ENCODE measurements around the gene SEC14L5. TPM values are rescaled to one million over a fixed set of nuclear protein-coding genes. Genes with fewer than 3 reads are reported as not detected.

SEC14L5 gene
- total RNA-seq, 2 donors from 2014 or later: 0.26 TPM; not detected in 1

DNA sequence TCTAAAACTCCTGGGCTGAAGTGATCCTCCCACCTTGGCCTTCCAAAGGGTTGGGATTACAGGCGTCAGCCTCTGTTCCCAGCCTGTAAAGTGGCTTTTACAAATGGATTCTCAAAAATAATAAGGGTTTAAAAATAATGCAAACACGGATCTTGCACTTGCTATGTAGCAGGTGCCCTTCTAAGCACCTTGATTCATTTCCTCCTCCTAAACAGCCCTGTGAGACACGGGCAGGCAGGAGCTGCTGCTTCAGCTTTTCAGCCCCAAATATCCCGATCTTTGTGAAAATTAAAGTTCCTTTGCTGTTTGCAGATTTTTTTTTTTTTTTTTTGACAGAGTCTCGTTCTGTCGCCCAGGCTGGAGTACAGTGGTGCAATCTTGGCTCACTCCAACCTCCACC, 43.9 kb downstream of the SEC14L5 start:
- peaks cover 4% of the 10 kb centered on the region for H3K4me1 ChIP-seq
- 69 to 80% methylated on average over 6 of the region's 6 CpGs for WGBS, 2 donors
- no peak overlapping the region for H3K27ac ChIP-seq
- no peak for TF ChIP-seq POLR2A (IDR thresholded peaks at IDR 0.05)
- TF ChIP-seq, protein P1, sequence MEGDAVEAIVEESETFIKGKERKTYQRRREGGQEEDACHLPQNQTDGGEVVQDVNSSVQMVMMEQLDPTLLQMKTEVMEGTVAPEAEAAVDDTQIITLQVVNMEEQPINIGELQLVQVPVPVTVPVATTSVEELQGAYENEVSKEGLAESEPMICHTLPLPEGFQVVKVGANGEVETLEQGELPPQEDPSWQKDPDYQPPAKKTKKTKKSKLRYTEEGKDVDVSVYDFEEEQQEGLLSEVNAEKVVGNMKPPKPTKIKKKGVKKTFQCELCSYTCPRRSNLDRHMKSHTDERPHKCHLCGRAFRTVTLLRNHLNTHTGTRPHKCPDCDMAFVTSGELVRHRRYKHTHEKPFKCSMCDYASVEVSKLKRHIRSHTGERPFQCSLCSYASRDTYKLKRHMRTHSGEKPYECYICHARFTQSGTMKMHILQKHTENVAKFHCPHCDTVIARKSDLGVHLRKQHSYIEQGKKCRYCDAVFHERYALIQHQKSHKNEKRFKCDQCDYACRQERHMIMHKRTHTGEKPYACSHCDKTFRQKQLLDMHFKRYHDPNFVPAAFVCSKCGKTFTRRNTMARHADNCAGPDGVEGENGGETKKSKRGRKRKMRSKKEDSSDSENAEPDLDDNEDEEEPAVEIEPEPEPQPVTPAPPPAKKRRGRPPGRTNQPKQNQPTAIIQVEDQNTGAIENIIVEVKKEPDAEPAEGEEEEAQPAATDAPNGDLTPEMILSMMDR (IDR thresholded peaks at IDR 0.05): no peak
- no peak overlapping the region for H3K4me3 ChIP-seq
- intact Hi-C loops (cut with DNase I): no loop called here
- ATAC-seq (no peak), DNase-seq (no peak)
- H3K36me3 ChIP-seq (replicated peaks in 1 of 2; ENCODE audit: insufficient read depth in 1 of 2, low read depth in 2 of 2): no peaks in the 10 kb centered on the region
- no peaks in the 10 kb centered on the region for H3K27me3 ChIP-seq
- no peaks in the 10 kb centered on the region for H3K9me3 ChIP-seq

DNA sequence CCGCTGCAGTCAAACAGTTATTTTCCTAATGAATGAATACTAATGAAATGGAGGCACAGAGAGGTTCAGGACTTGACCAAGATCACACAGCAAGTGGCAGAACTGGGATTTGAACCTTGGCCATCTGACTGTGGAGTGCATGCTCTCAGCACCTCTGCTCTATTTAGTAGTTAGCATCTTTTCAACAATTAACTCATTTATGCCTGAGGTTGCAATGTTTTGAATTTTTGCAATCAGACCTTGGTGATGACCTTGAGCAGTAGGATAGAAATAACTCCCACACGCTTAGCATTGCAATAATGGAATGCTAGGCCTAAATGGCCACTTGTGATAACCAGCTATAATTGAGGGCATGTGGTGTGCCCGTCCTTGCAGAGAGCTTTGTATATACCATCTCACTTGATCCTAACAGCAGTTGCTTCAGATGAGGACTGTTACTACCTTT, 44.6 kb downstream of the SEC14L5 start:
- no peak for ATAC-seq
- Histone ChIP-seq H3K27me3 (no peaks in the 10 kb centered on the region), H3K27ac (peak overlapping the region in 1 of 4 donors; percentile 30), H3K9me3 (no peaks in the 10 kb centered on the region), H3K4me1 (peaks cover 4% of the 10 kb centered on the region), H3K4me3 (no peak overlapping the region), H3K36me3 (replicated peaks in 1 of 2; ENCODE audit: insufficient read depth in 1 of 2, low read depth in 2 of 2) (no peaks in the 10 kb centered on the region)
- 51 to 52% methylated on average over 2 to 3 of the region's 3 CpGs for WGBS, 2 donors
- no peak for DNase-seq
- TF ChIP-seq, protein P1 (IDR thresholded peaks at IDR 0.05): no peak
- no peak for TF ChIP-seq POLR2A (IDR thresholded peaks at IDR 0.05)
- intact Hi-C loops (cut with DNase I): no loop called here

DNA sequence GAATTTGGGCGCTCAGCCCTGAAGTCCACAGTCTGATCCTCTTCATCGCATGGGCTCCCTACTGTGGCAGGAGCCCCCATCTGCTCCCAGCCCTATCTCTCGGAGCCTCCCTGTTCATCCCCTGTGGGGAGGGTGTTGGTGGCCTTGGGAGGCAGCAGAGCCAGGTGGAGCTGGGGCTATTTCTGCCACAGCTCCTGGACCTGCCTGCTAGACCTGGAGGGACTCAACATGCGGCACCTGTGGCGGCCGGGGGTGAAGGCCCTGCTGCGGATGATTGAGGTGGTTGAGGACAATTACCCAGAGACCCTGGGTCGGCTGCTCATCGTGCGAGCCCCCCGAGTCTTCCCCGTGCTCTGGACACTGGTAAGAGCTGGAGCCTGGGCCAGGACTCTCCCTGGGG, 45.1 kb downstream of the SEC14L5 start:
- intact Hi-C loops (cut with DNase I): no loop called here
- Histone ChIP-seq H3K36me3 (replicated peaks in 1 of 2; ENCODE audit: insufficient read depth in 1 of 2, low read depth in 2 of 2) (no peaks in the 10 kb centered on the region), H3K4me3 (no peak overlapping the region), H3K9me3 (no peaks in the 10 kb centered on the region), H3K27me3 (no peaks in the 10 kb centered on the region), H3K27ac (peak overlapping the region in 1 of 4 donors; percentile 30), H3K4me1 (peaks cover 4% of the 10 kb centered on the region)
- DNase-seq (no peak), ATAC-seq (no peak)
- 71 to 72% methylated on average over 9 to 12 of the region's 12 CpGs for WGBS, 2 donors
- TF ChIP-seq POLR2A (IDR thresholded peaks at IDR 0.05): no peak
- TF ChIP-seq, protein P1 (IDR thresholded peaks at IDR 0.05): no peak

DNA sequence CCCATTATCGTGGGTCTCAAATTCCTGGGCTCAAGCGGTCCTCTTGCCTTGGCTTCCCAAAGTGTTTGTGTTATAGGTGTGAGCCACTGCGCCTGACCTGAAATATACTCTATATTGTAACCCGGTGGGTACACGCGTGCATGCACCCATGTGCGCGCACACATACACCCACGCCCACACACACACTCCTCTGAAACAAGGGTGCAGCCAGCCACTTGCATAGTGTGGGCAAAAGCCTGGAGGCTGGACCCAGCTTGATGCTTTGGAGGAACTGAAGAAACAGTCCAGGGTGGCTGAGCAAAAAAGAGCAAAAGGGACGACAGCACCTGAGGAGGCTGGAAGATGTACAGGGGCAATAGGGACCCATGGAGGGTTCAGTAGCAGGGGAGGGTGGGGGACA, 45.7 kb downstream of the SEC14L5 start:
- TF ChIP-seq, protein P1 (IDR thresholded peaks at IDR 0.05): no peak
- TF ChIP-seq POLR2A (IDR thresholded peaks at IDR 0.05): no peak
- WGBS, 2 donors: 83 to 88% methylated on average over 10 of the region's 10 CpGs
- Histone ChIP-seq H3K9me3 (no peaks in the 10 kb centered on the region), H3K4me3 (no peak overlapping the region), H3K27ac (no peak overlapping the region), H3K4me1 (peaks cover 4% of the 10 kb centered on the region), H3K36me3 (replicated peaks in 1 of 2; ENCODE audit: insufficient read depth in 1 of 2, low read depth in 2 of 2) (no peaks in the 10 kb centered on the region), H3K27me3 (no peaks in the 10 kb centered on the region)
- intact Hi-C loops (cut with DNase I): no loop called here
- DNase-seq: no peak
- no peak for ATAC-seq

DNA sequence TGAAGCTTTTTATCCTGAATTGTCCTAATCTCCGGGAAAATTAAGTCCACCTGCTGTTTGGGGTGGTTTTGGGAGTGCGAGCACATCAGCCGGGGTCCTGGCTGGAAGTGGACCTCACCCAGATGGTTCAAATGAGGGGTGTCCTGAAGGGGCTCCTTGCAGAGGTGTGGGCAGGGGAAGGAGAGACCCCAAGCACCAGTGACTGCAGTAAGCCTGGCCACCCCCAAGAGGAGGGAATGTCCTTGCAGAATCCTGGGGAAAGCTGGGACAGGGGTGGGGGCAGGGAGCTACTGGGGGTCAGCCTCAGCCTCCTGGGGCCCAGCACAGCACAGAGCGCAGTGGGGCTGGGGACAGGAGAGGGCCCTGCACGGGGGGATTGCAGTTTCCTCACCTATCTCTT, 46.2 kb downstream of the SEC14L5 start:
- 66 to 77% methylated on average over 5 of the region's 5 CpGs for WGBS, 2 donors
- Histone ChIP-seq H3K27me3 (no peaks in the 10 kb centered on the region), H3K4me3 (no peak overlapping the region), H3K36me3 (replicated peaks in 1 of 2; ENCODE audit: insufficient read depth in 1 of 2, low read depth in 2 of 2) (no peaks in the 10 kb centered on the region), H3K4me1 (peaks cover 4% of the 10 kb centered on the region), H3K9me3 (no peaks in the 10 kb centered on the region), H3K27ac (no peak overlapping the region)
- ATAC-seq (no peak), DNase-seq (no peak)
- TF ChIP-seq, protein P1 (IDR thresholded peaks at IDR 0.05): no peak
- TF ChIP-seq POLR2A (IDR thresholded peaks at IDR 0.05): no peak
- intact Hi-C loops (cut with DNase I): no loop called here
